GM12892 (cell line): ENCODE results near the gene HHIPL1.

Experiments used
- POLR2AphosphoS5 ChIP-seq: IDR thresholded peaks from 2 replicates; pipeline ENCODE4 v1.6.1; 2011; ENCODE audit warnings: low read depth, low read length, control low read depth
- TAF1 ChIP-seq: IDR thresholded peaks from 2 replicates; pipeline ENCODE4 v1.6.1; 2011; ENCODE audit warnings: low read depth, mild to moderate bottlenecking, control low read depth, low read length, borderline replicate concordance

- TF ChIP-seq POLR2AphosphoS5 (no peak), TAF1 (no peak)
Observed at GRCh38 chr14:99606359-99606758, 38.6 kb upstream of the HHIPL1 start.
